HepG2 (cell line): Measurements from ENCODE around the gene TACO1. TPM values are rescaled to one million over a fixed set of nuclear protein-coding genes. Genes with fewer than 3 reads are reported as not detected.

ENCODE experiments used
- AGO1 ChIP-seq: fragments of 200-400 bp; formaldehyde crosslinking; IDR thresholded peaks from 2 replicates; pipeline ENCODE4 v1.6.1; 2017; ENCODE audit warnings: mild to moderate bottlenecking, low read depth, low read length, moderate library complexity; ENCODE audit not compliant: poor library complexity, severe bottlenecking
- EHMT2 ChIP-seq: fragments of 200-600 bp; sonication (generic); IDR thresholded peaks from 2 replicates; pipeline ENCODE4 v1.7.0; 2017; ENCODE audit warnings: antibody characterized with exemption, low read depth, low read length, borderline replicate concordance
- FLYWCH1 ChIP-seq: sonication (generic); formaldehyde crosslinking; IDR thresholded peaks from 2 replicates; pipeline ENCODE4 v1.8.1; 2023; ENCODE audit warnings: mild to moderate bottlenecking, missing genetic modification reagents
- MAFF ChIP-seq: IDR thresholded peaks from 2 replicates; pipeline ENCODE4 v1.6.1; 2011; ENCODE audit warnings: low read depth, low read length, improper control_type of control experiment
- PRDM15 ChIP-seq: sonication (generic); formaldehyde crosslinking; IDR thresholded peaks from 2 replicates; pipeline ENCODE4 v1.4.0; 2020; ENCODE audit warnings: missing genetic modification reagents
- PRPF4 ChIP-seq: fragments of 200-400 bp; formaldehyde crosslinking; IDR thresholded peaks from 2 replicates; pipeline ENCODE4 v1.6.1; 2016; ENCODE audit warnings: low read length, low read depth; ENCODE audit not compliant: poor library complexity, severe bottlenecking
- RAD51 ChIP-seq: fragments of 450-650 bp; IDR thresholded peaks from 2 replicates; pipeline ENCODE4 v1.6.1; 2016; ENCODE audit warnings: borderline replicate concordance
- SIX1 ChIP-seq: sonication (generic); formaldehyde crosslinking; IDR thresholded peaks from 2 replicates; pipeline ENCODE4 v1.4.0; 2020; ENCODE audit warnings: missing genetic modification reagents, borderline replicate concordance
- SRF ChIP-seq: IDR thresholded peaks from 2 replicates; pipeline ENCODE4 v1.6.1; 2011; ENCODE audit warnings: mild to moderate bottlenecking, low read depth, low read length, moderate library complexity
- THAP11 ChIP-seq: IDR thresholded peaks from 2 replicates; pipeline ENCODE4 v1.6.1; 2016; ENCODE audit warnings: missing biosample characterization, missing genetic modification reagents
- YEATS2 ChIP-seq: sonication (generic); formaldehyde crosslinking; IDR thresholded peaks from 2 replicates; pipeline ENCODE4 v1.4.0; 2020; ENCODE audit warnings: missing genetic modification reagents, borderline replicate concordance
- ZBTB3 ChIP-seq: sonication (generic); formaldehyde crosslinking; IDR thresholded peaks from 2 replicates; pipeline ENCODE4 v1.4.0; 2020; ENCODE audit warnings: low read depth, mild to moderate bottlenecking, moderate library complexity, missing genetic modification reagents, borderline replicate concordance
- ZHX2 ChIP-seq, 2 experiments: sonication (generic) in 1 of 2; formaldehyde crosslinking in 1 of 2; IDR thresholded peaks; 2 replicates each; pipeline versions ENCODE4 v1.6.1 to v1.9.0; 2014 to 2022; ENCODE audit warnings: antibody characterized with exemption in 1 of 2, borderline replicate concordance in 1 of 2, inconsistent platforms in 1 of 2, low read depth in 1 of 2, missing genetic modification reagents in 1 of 2
- ZNF253 ChIP-seq: sonication (generic); formaldehyde crosslinking; IDR thresholded peaks from 2 replicates; pipeline ENCODE4 v1.8.0; 2022; ENCODE audit warnings: mild to moderate bottlenecking, missing genetic modification reagents, borderline replicate concordance
- ZNF331 ChIP-seq: sonication (generic); formaldehyde crosslinking; IDR thresholded peaks from 2 replicates; pipeline ENCODE4 v1.4.0; 2020; ENCODE audit warnings: missing genetic modification reagents
- ZNF572 ChIP-seq: sonication (generic); formaldehyde crosslinking; IDR thresholded peaks from 2 replicates; pipeline ENCODE4 v1.5.1; 2020; ENCODE audit warnings: mild to moderate bottlenecking, missing genetic modification reagents
- ZNF761 ChIP-seq: sonication (generic); formaldehyde crosslinking; conservative IDR thresholded peaks from 2 replicates; pipeline ENCODE4 v1.4.0; 2020; ENCODE audit warnings: mild to moderate bottlenecking, missing genetic modification reagents
- ZSCAN12 ChIP-seq: sonication (generic); formaldehyde crosslinking; IDR thresholded peaks from 2 replicates; pipeline ENCODE4 v1.9.0; 2021; ENCODE audit warnings: mild to moderate bottlenecking, missing genetic modification reagents
- polyA plus RNA-seq, 8 experiments: library from polyadenylated mRNA; depleted of rRNA in 3 of 8; stranded (reverse) in 7 of 8; unstranded in 1 of 8; fragments of >200 nt; fragmentation: Illumina TruSeq in 4 of 8; extraction: Trizol in 4 of 8; gene quantifications; 2 replicates each; pipeline versions ENCODE4 v1.2.1 to v1.2.3, GENCODE V29; 2011 to 2016; ENCODE audit warnings: low read depth in 4 of 8, missing spikeins in 1 of 8, mixed read lengths in 1 of 8; ENCODE audit not compliant: insufficient read depth in 1 of 8
- total RNA-seq, 5 experiments: library from RNA; depleted of rRNA; stranded (reverse); fragments of >200 nt; fragmentation: Illumina TruSeq; extraction: Trizol; gene quantifications; 2 replicates each; pipeline ENCODE4 v1.2.3, GENCODE V29; 2016; ENCODE audit warnings: low read depth in 1 of 5
- TF ChIP-seq, protein P1 (sequence below): IDR thresholded peaks from 2 replicates; pipeline ENCODE4 v1.6.1; 2016; ENCODE audit warnings: missing compliant biosample characterization, missing genetic modification reagents, borderline replicate concordance

The TACO1 gene
- total and polyA plus RNA-seq, 2 of the 13 experiments (the other 11 are each of a cell fraction or from before 2014, with no cell fraction given), result 34.7 to 53.6 TPM

DNA sequence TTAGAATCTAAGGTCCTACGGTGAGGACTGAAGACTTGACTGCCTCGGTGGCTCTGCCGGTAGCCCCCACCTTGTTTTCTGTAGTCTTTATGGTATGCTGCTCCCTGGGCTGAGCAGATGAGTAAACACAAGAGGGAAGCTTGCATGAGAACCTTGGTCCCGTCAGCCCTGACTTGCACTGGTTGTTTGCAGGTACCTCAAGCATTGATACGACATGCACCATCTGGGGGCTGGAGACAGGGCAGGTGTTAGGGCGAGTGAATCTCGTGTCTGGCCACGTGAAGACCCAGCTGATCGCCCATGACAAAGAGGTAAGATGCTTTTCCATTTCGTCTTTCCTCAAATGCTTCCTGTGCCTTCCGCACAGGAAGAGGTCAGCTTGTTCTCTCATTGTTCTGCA lies 21.1 kb upstream of the TACO1 start (continued):
- TF ChIP-seq ZHX2 (IDR thresholded peaks at IDR 0.05; ENCODE audit: low read depth) (no peak), ZHX2 (CRISPR knock-in tag; IDR thresholded peaks at IDR 0.05; ENCODE audit: borderline replicate concordance) (no peak), YEATS2 (CRISPR knock-in tag) (no peak), ZBTB3 (CRISPR knock-in tag) (no peak), PRDM15 (no peak), ZNF253 (CRISPR knock-in tag) (no peak), ZNF761 (CRISPR knock-in tag) (no peak), ZNF331 (CRISPR knock-in tag) (no peak), MAFF (no peak), RAD51 (no peak), PRPF4 (no peak), ZNF572 (peak; percentile 52; the same call in 1 of the 2 replicates), AGO1 (no peak), SIX1 (CRISPR knock-in tag) (no peak), SRF (no peak), THAP11 (no peak; the same call in 1 of the 2 replicates), FLYWCH1 (CRISPR knock-in tag) (no peak), ZSCAN12 (CRISPR knock-in tag) (no peak), EHMT2 (no peak)
- TF ChIP-seq, protein P1, sequence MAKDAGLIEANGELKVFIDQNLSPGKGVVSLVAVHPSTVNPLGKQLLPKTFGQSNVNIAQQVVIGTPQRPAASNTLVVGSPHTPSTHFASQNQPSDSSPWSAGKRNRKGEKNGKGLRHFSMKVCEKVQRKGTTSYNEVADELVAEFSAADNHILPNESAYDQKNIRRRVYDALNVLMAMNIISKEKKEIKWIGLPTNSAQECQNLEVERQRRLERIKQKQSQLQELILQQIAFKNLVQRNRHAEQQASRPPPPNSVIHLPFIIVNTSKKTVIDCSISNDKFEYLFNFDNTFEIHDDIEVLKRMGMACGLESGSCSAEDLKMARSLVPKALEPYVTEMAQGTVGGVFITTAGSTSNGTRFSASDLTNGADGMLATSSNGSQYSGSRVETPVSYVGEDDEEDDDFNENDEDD (CRISPR knock-in tag), result peak; percentile 16; the same call in 1 of the 2 replicates
